GM19025 (cell line): Measurements from ENCODE around the gene FCGR2B.
"Not testable (repeated sequence)": the region's sequence is repeated elsewhere in the genome, so short reads cannot be mapped to it uniquely, and the experiment has no call there.

ENCODE experiments used
- ATAC-seq: cut with Tn5 transposase; IDR thresholded peaks from one replicate; pipeline ENCODE4 v1.9.1; 2021; ENCODE audit warnings: mild to moderate bottlenecking, low read depth, moderate library complexity; ENCODE audit not compliant: unreplicated experiment

The FCGR2B gene

GRCh38 chr1:161698302-161698701, 35.4 kb downstream of the FCGR2B start:
- ATAC-seq, result not testable (repeated sequence)

GRCh38 chr1:161702250-161702649, 39.3 kb downstream of the FCGR2B start:
- ATAC-seq, result no peak

GRCh38 chr1:161705537-161705936, 42.6 kb downstream of the FCGR2B start:
- no peak for ATAC-seq

GRCh38 chr1:161706113-161706481, 43.2 kb downstream of the FCGR2B start:
- no peak for ATAC-seq

- ATAC-seq, result peak; percentile 52
Measured at GRCh38 chr1:161706482-161707347, 43.8 kb downstream of the FCGR2B start, which contains the start of gene FCRLA. Gene FCRLA (plus strand): TSS chr1:161707229. CDS start chr1:161707265, 36 bp downstream.

- ATAC-seq, result no peak
Measured at GRCh38 chr1:161707503-161707902, 44.6 kb downstream of the FCGR2B start.

- no peak for ATAC-seq
Measured at GRCh38 chr1:161709373-161709772, 46.4 kb downstream of the FCGR2B start.

- ATAC-seq, result no peak
Measured at GRCh38 chr1:161710560-161710959, 47.6 kb downstream of the FCGR2B start.

GRCh38 chr1:161718559-161719324, 55.8 kb downstream of the FCGR2B start:
- peak; percentile 55 for ATAC-seq

GRCh38 chr1:161719325-161719611, 56.3 kb downstream of the FCGR2B start:
- ATAC-seq, result peak; percentile 42

GRCh38 chr1:161720422-161720821, 57.5 kb downstream of the FCGR2B start:
- ATAC-seq, result no peak

- ATAC-seq, result no peak
Measured at GRCh38 chr1:161720956-161721737, 58.2 kb downstream of the FCGR2B start, which contains the start of gene FCRLB. Gene FCRLB (plus strand): TSS chr1:161721544. CDS start chr1:161722673, 1,129 bp downstream.

- no peak for ATAC-seq
Measured at GRCh38 chr1:161721738-161722343, 58.9 kb downstream of the FCGR2B start.

- ATAC-seq, result no peak
Measured at GRCh38 chr1:161722406-161722805, 59.5 kb downstream of the FCGR2B start.

GRCh38 chr1:161723459-161724141, 60.7 kb downstream of the FCGR2B start:
- ATAC-seq, result no peak

GRCh38 chr1:161725258-161725907, 62.4 kb downstream of the FCGR2B start:
- not testable (repeated sequence) for ATAC-seq

GRCh38 chr1:161725908-161726472, 63.0 kb downstream of the FCGR2B start:
- peak; percentile 21 for ATAC-seq

- peak; percentile 50 for ATAC-seq
Measured at GRCh38 chr1:161726473-161727255, 63.7 kb downstream of the FCGR2B start.
